PC-9 (cell line): Measurements from ENCODE around the gene CDX2. TPM values are rescaled to one million over a fixed set of nuclear protein-coding genes. Genes with fewer than 3 reads are reported as not detected.

Experiments
- BruUV-seq: library from RNA; stranded (reverse); fragments of 400-500 nt; replicated peaks from 2 replicates; lab custom pipeline; 2021; lab: Mats Ljungman, UMichigan
- CTCF ChIA-PET: fragments of 300-600 bp; sonication (Branson Sonifier 250); formaldehyde crosslinking; loops from one replicate; lab custom pipeline; 2022; ENCODE audit warnings: antibody characterized with exemption; lab: Charles Lee
- POLR2A ChIA-PET: fragments of 300-600 bp; sonication (Branson Sonifier 250); formaldehyde crosslinking; loops from one replicate; lab custom pipeline; 2022; ENCODE audit warnings: antibody characterized with exemption; ENCODE audit not compliant: unreplicated experiment; lab: Charles Lee
- DNase-seq, 2 experiments: peaks; one replicate each; pipeline versions ENCODE4 v3.0.0 to v3.0.0-alpha.2; 2015 to 2022; ENCODE audit warnings: mixed read lengths in 1 of 2
- H2AFZ ChIP-seq: fragments of 200-600 bp; sonication (generic); 2 replicates; pipeline ENCODE4 v1.8.1; 2017; ENCODE audit warnings: antibody characterized with exemption
- H3F3A ChIP-seq: fragments of 200-600 bp; sonication (generic); 2 replicates; pipeline ENCODE4 v1.8.1; 2017; ENCODE audit warnings: antibody characterized with exemption, mild to moderate bottlenecking, low read depth; ENCODE audit not compliant: insufficient read depth
- H3K27ac ChIP-seq: fragments of 200-600 bp; sonication (generic); 2 replicates; pipeline ENCODE4 v1.6.1; 2016; ENCODE audit warnings: mixed run types
- H3K27me3 ChIP-seq: fragments of 200-600 bp; sonication (generic); 2 replicates; pipeline ENCODE4 v1.6.1; 2016; ENCODE audit warnings: low read depth, mixed run types; ENCODE audit not compliant: insufficient read depth
- H3K36me3 ChIP-seq: fragments of 200-600 bp; sonication (generic); 2 replicates; pipeline ENCODE4 v1.6.1; 2016; ENCODE audit warnings: low read depth, mixed run types
- H3K4me1 ChIP-seq: fragments of 200-600 bp; sonication (generic); replicated peaks from 2 replicates; pipeline ENCODE4 v1.6.1; 2016; ENCODE audit warnings: mixed run types; ENCODE audit not compliant: insufficient read depth
- H3K4me2 ChIP-seq: fragments of 200-600 bp; sonication (generic); 2 replicates; pipeline ENCODE4 v1.6.1; 2017; ENCODE audit warnings: mixed run types
- H3K4me3 ChIP-seq: fragments of 200-600 bp; sonication (generic); 2 replicates; pipeline ENCODE4 v1.6.1; 2016; ENCODE audit warnings: mixed run types
- H3K79me2 ChIP-seq: fragments of 200-600 bp; sonication (generic); 2 replicates; pipeline ENCODE4 v1.6.1; 2017; ENCODE audit warnings: low read depth, mixed run types
- H3K9me2 ChIP-seq: fragments of 200-600 bp; sonication (generic); 2 replicates; pipeline ENCODE4 v1.8.1; 2017; ENCODE audit warnings: mild to moderate bottlenecking; ENCODE audit not compliant: insufficient read depth
- H3K9me3 ChIP-seq: fragments of 200-600 bp; sonication (generic); 2 replicates; pipeline ENCODE4 v1.8.1; 2016; ENCODE audit warnings: low read depth; ENCODE audit not compliant: insufficient read depth
- H4K20me1 ChIP-seq: fragments of 200-600 bp; sonication (generic); 2 replicates; pipeline ENCODE4 v1.8.1; 2017; ENCODE audit not compliant: insufficient read depth
- CTCF ChIP-seq: fragments of 200-600 bp; sonication (generic); conservative IDR thresholded peaks from 2 replicates; pipeline ENCODE4 v1.6.1; 2017; ENCODE audit warnings: mixed run types, antibody characterized with exemption, mild to moderate bottlenecking, moderate library complexity
- EZH2 ChIP-seq: fragments of 200-600 bp; sonication (generic); IDR thresholded peaks from 2 replicates; pipeline ENCODE4 v1.8.0; 2017; ENCODE audit warnings: antibody characterized with exemption, low read depth
- intact Hi-C: fragments of 100-400 bp; cut with micrococcal nuclease; formaldehyde crosslinking; loops from one replicate; pipeline ENCODE4 v1.10.0; 2022; ENCODE audit not compliant: unreplicated experiment
- total RNA-seq: library from RNA; stranded (reverse); gene quantifications from 2 replicates; pipeline ENCODE4 v1.2.3, GENCODE V29; 2021

The CDX2 gene
- total RNA-seq, 1 experiment from 2014 or later, result not detected

- DNase-seq, result no peak
- no peaks in the 10 kb centered on the region for H3K9me3 ChIP-seq
- H3K4me1 ChIP-seq, result peaks cover 9% of the 10 kb centered on the region
- H3K79me2 ChIP-seq, result no peaks in the 10 kb centered on the region
- no TSS peak for BruUV-seq
- intact Hi-C loops, result no loop called here
- H3K36me3 ChIP-seq, result no peaks in the 10 kb centered on the region
- TF ChIP-seq EZH2 (no peak), CTCF (no peak)
- H3F3A ChIP-seq, result no peaks in the 10 kb centered on the region
- no peaks in the 10 kb centered on the region for H4K20me1 ChIP-seq
- H3K4me2 ChIP-seq, result no peak overlapping the region
- ChIA-PET POLR2A (no interaction called here), CTCF (no interaction called here)
- H3K4me3 ChIP-seq, result no peak overlapping the region
- no peak overlapping the region for H2AFZ ChIP-seq
- H3K9me2 ChIP-seq, result no peaks in the 10 kb centered on the region
- peaks cover 20% of the 10 kb centered on the region for H3K27me3 ChIP-seq
- H3K27ac ChIP-seq, result no peak overlapping the region
Measured at GRCh38 chr13:27966641-27967202, 2.4 kb downstream of the CDX2 start.

GRCh38 chr13:27965740-27966640 is 3.1 kb downstream of the CDX2 start:
- no peak for TF ChIP-seq CTCF
- no peak for TF ChIP-seq EZH2
- Histone ChIP-seq H3K36me3 (no peaks in the 10 kb centered on the region), H3F3A (no peaks in the 10 kb centered on the region), H3K9me3 (no peaks in the 10 kb centered on the region), H3K79me2 (no peaks in the 10 kb centered on the region), H3K27ac (no peak overlapping the region), H3K27me3 (peaks cover 20% of the 10 kb centered on the region), H4K20me1 (no peaks in the 10 kb centered on the region), H3K4me1 (peaks cover 16% of the 10 kb centered on the region), H3K4me3 (no peak overlapping the region), H3K4me2 (no peak overlapping the region), H3K9me2 (no peaks in the 10 kb centered on the region), H2AFZ (no peak overlapping the region)
- no peak for DNase-seq
- no TSS peak for BruUV-seq
- POLR2A ChIA-PET, result no interaction called here
- CTCF ChIA-PET, result interaction anchor here (0.9 kb wide), 1 partner anchor 135 kb away, joined by 3 read pairs; no protein-coding TSS in a partner anchor
- intact Hi-C loops, result no loop called here

DNA sequence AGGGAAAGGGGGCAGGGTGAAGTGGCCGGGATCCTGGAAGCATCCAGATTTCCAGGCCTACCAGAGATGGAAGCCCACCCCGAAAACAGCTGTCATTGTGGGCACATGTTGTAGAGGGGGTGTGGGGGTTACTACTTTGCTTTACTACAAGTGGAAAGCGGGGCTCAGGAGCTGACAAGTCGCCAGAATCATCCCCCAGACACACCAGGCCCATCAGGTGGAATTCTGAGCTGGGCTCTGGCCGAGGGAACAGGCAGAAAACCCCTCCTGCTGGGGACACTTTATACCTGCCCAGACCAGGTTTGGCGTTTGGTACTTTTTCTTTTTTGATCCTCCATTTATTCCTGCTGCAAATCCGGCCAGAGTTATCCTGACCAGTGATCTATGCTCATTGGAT is 3.8 kb downstream of the CDX2 start:
- BruUV-seq, result no TSS peak
- intact Hi-C loops, result no loop called here
- H3K4me1 ChIP-seq, result peaks cover 22% of the 10 kb centered on the region

More for the DNA sequence above, 3.8 kb downstream of the CDX2 start:
- H3K27me3 ChIP-seq, result peaks cover 20% of the 10 kb centered on the region
- H3K79me2 ChIP-seq, result no peaks in the 10 kb centered on the region
- H3F3A ChIP-seq, result no peaks in the 10 kb centered on the region
- H4K20me1 ChIP-seq, result no peaks in the 10 kb centered on the region
- POLR2A ChIA-PET, result no interaction called here
- no peak overlapping the region for H2AFZ ChIP-seq
- no peak overlapping the region for H3K4me3 ChIP-seq
- TF ChIP-seq EZH2 (no peak), CTCF (no peak)
- H3K9me2 ChIP-seq, result no peaks in the 10 kb centered on the region
- CTCF ChIA-PET, result interaction anchor here (0.9 kb wide), 1 partner anchor 135 kb away, joined by 3 read pairs; no protein-coding TSS in a partner anchor
- no peaks in the 10 kb centered on the region for H3K36me3 ChIP-seq
- DNase-seq, result no peak
- H3K4me2 ChIP-seq, result no peak overlapping the region
- H3K27ac ChIP-seq, result no peak overlapping the region
- no peaks in the 10 kb centered on the region for H3K9me3 ChIP-seq
